PC-3 (cell line): ENCODE results near the gene TSSC4. TPM values are rescaled to one million over a fixed set of nuclear protein-coding genes. Genes with fewer than 3 reads are reported as not detected.

ENCODE experiments used
- ATAC-seq: fragments of 200-7000 bp; cut with Tn5 transposase; 2 replicates; pipeline ENCODE4 v1.9.1; 2020; ENCODE audit warnings: mild to moderate bottlenecking, moderate library complexity
- BruUV-seq: library from RNA; stranded (reverse); fragments of 400-500 nt; replicated peaks from 2 replicates; lab custom pipeline; 2021; lab: Mats Ljungman, UMichigan
- CTCF ChIA-PET: fragments of 300-600 bp; sonication (Branson Sonifier 250); formaldehyde crosslinking; loops from one replicate; lab custom pipeline; 2022; ENCODE audit warnings: antibody characterized with exemption; lab: Charles Lee
- POLR2A ChIA-PET: fragments of 300-600 bp; sonication (Branson Sonifier 250); formaldehyde crosslinking; loops from one replicate; lab custom pipeline; 2022; ENCODE audit warnings: antibody characterized with exemption; ENCODE audit not compliant: unreplicated experiment; lab: Charles Lee
- DNase-seq: peaks from one replicate; pipeline ENCODE4 v3.0.0-alpha.2; 2015
- H2AFZ ChIP-seq: fragments of 300-600 bp; sonication (generic); 2 replicates; pipeline ENCODE4 v1.6.0; 2016; ENCODE audit warnings: antibody characterized with exemption, low read length
- H3F3A ChIP-seq: fragments of 300-600 bp; sonication (generic); one replicate; pipeline ENCODE4 v1.6.0; 2017; ENCODE audit warnings: antibody characterized with exemption, low read length, control low read depth, mild to moderate bottlenecking; ENCODE audit not compliant: unreplicated experiment
- H3K27ac ChIP-seq: fragments of 300-600 bp; sonication (generic); 2 replicates; pipeline ENCODE4 v1.5.1; 2016; ENCODE audit warnings: mild to moderate bottlenecking, low read length
- H3K27me3 ChIP-seq: fragments of 300-600 bp; sonication (generic); 2 replicates; pipeline ENCODE4 v1.6.1; 2016; ENCODE audit warnings: low read length, mixed read lengths
- H3K36me3 ChIP-seq: fragments of 300-600 bp; sonication (generic); 2 replicates; pipeline ENCODE4 v1.6.1; 2016; ENCODE audit warnings: low read depth, mixed run types, low read length, mixed read lengths
- H3K4me1 ChIP-seq: fragments of 300-600 bp; sonication (generic); 2 replicates; pipeline ENCODE4 v1.5.1; 2016; ENCODE audit warnings: low read length; ENCODE audit not compliant: insufficient read depth
- H3K4me2 ChIP-seq: fragments of 300-600 bp; sonication (generic); 2 replicates; pipeline ENCODE4 v1.6.0; 2016; ENCODE audit warnings: low read length
- H3K4me3 ChIP-seq: fragments of 300-600 bp; sonication (generic); 2 replicates; pipeline ENCODE4 v1.5.1; 2016; ENCODE audit warnings: mild to moderate bottlenecking, low read length, mixed read lengths
- H3K79me2 ChIP-seq: fragments of 300-600 bp; sonication (generic); 2 replicates; pipeline ENCODE4 v1.6.1; 2017; ENCODE audit warnings: low read length, mixed read lengths
- H3K9ac ChIP-seq: fragments of 300-600 bp; sonication (generic); 2 replicates; pipeline ENCODE4 v1.6.0; 2016; ENCODE audit warnings: mild to moderate bottlenecking, low read length
- H3K9me2 ChIP-seq: fragments of 300-600 bp; sonication (generic); replicated peaks from 2 replicates; pipeline ENCODE4 v1.6.1; 2016; ENCODE audit warnings: mixed run types, low read length, mixed read lengths
- H3K9me3 ChIP-seq: fragments of 300-600 bp; sonication (generic); 2 replicates; pipeline ENCODE4 v1.6.1; 2016; ENCODE audit warnings: low read length, mixed read lengths
- H4K20me1 ChIP-seq: fragments of 300-600 bp; sonication (generic); 2 replicates; pipeline ENCODE4 v1.6.1; 2016; ENCODE audit warnings: low read length, mixed read lengths
- CTCF ChIP-seq: fragments of 300-600 bp; sonication (generic); conservative IDR thresholded peaks from 2 replicates; pipeline ENCODE4 v1.5.1; 2017; ENCODE audit warnings: antibody characterized with exemption, low read depth, mild to moderate bottlenecking, low read length
- EZH2 ChIP-seq: fragments of 300-600 bp; sonication (generic); IDR thresholded peaks from one replicate; pipeline ENCODE4 v1.6.1; 2017; ENCODE audit warnings: antibody characterized with exemption, mild to moderate bottlenecking, low read length; ENCODE audit not compliant: unreplicated experiment
- EZH2phosphoT487 ChIP-seq: fragments of 300-600 bp; sonication (generic); IDR thresholded peaks from 2 replicates; pipeline ENCODE4 v1.6.1; 2018; ENCODE audit warnings: mild to moderate bottlenecking, antibody characterized with exemption, low read length, borderline replicate concordance
- intact Hi-C: fragments of 100-400 bp; cut with micrococcal nuclease; formaldehyde crosslinking; loops from 2 replicates; pipeline ENCODE4 v1.9.0; 2023
- total RNA-seq: library from RNA; depleted of rRNA; stranded (reverse); fragments of >200 nt; gene quantifications from 2 replicates; pipeline ENCODE4 v1.2.3, GENCODE V29; 2014

The TSSC4 gene
- total RNA-seq, 1 experiment from 2014 or later = 88.3 TPM

- no peak overlapping the region for H2AFZ ChIP-seq
- TF ChIP-seq EZH2 = no peak
- TF ChIP-seq EZH2phosphoT487 = no peak
- TF ChIP-seq CTCF = no peak
- no peak for DNase-seq
Observed at GRCh38 chr11:2388431-2389376, 11.8 kb upstream of the TSSC4 start.

GRCh38 chr11:2389377-2390026, 11.0 kb upstream of the TSSC4 start:
- Histone ChIP-seq H2AFZ (no peak overlapping the region), H3K27ac (no peak overlapping the region), H3K9ac (no peak overlapping the region), H3K4me2 (no peak overlapping the region), H3K36me3 (no peaks in the 10 kb centered on the region; the same call in 1 of the 2 replicates), H4K20me1 (peaks cover 32% of the 10 kb centered on the region; the same call in 1 of the 2 replicates), H3K27me3 (no peaks in the 10 kb centered on the region), H3K9me2 (no peaks in the 10 kb centered on the region), H3F3A (no peaks in the 10 kb centered on the region), H3K9me3 (no peaks in the 10 kb centered on the region), H3K4me3 (no peak overlapping the region), H3K79me2 (peaks cover 61% of the 10 kb centered on the region), H3K4me1 (no peaks in the 10 kb centered on the region)
- CTCF ChIA-PET = no interaction called here
- no peak for TF ChIP-seq EZH2
- no peak; the same call in 1 of the 2 replicates for TF ChIP-seq CTCF
- no peak for TF ChIP-seq EZH2phosphoT487
- POLR2A ChIA-PET = no interaction called here
- no peak for ATAC-seq
- intact Hi-C loops = no loop called here
- DNase-seq = no peak
- BruUV-seq = no TSS peak

More at GRCh38 chr11:2388431-2389376, 11.8 kb upstream of the TSSC4 start:
- no peaks in the 10 kb centered on the region for H3K9me2 ChIP-seq
- no peaks in the 10 kb centered on the region for H3K27me3 ChIP-seq
- no peak for ATAC-seq
- H3K4me3 ChIP-seq = no peak overlapping the region
- no peaks in the 10 kb centered on the region for H3K4me1 ChIP-seq
- peaks cover 66% of the 10 kb centered on the region for H3K79me2 ChIP-seq
- H3K9ac ChIP-seq = no peak overlapping the region
- H3K36me3 ChIP-seq = no peaks in the 10 kb centered on the region; the same call in 1 of the 2 replicates
- H4K20me1 ChIP-seq = peaks cover 33% of the 10 kb centered on the region; the same call in 1 of the 2 replicates
- H3K4me2 ChIP-seq = no peak overlapping the region
- no peaks in the 10 kb centered on the region for H3F3A ChIP-seq
- no TSS peak for BruUV-seq
- ChIA-PET POLR2A (no interaction called here), CTCF (no interaction called here)
- no peaks in the 10 kb centered on the region for H3K9me3 ChIP-seq
- intact Hi-C loops = no loop called here
- H3K27ac ChIP-seq = no peak overlapping the region
